Measurements from ENCODE around the gene SMIM12.

The SMIM12 gene, protein sequence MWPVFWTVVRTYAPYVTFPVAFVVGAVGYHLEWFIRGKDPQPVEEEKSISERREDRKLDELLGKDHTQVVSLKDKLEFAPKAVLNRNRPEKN

GRCh38 chr1:34859446-34860200 is at the start of gene SMIM12:
SMIM12 (minus strand) TSS chr1:34859749; CDS start chr1:34855977, 3,772 bp downstream.
- peak; percentile 92 for DNase-seq

- no peak for DNase-seq
These were observed 48.8 kb upstream of the SMIM12 start for GRCh38 chr1:34908369-34908768.

DNA sequence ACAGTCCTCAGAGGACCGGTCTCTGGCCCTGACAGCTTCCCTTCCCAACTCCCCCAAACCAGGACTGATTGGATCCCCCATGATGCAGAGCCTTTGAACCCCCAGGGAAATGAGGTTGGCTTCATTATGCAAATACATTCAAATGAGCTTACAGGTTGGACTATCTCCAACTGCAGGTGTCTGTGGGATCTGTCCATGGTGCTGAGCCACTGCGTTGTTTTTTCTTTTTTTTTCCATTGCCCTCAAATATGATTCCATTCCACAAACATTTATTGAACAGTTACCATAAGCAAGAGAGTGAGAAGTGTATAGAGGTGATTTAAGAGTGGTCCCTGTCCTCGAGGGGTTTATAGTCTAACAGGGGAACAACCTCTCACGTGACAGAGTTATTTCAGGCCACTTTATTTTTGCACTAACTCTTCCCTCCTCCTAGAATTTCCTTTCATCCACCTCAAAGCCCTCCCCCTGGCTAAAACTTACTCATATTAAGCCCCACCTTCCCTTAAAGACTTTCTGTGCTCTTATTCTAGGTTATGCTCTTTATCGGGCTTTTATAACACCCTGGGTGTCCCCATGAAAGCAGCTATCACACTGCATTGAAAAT is 48.0 kb upstream of the SMIM12 start:
- DNase-seq: no peak

GRCh38 chr1:34906756-34907155 is 47.2 kb upstream of the SMIM12 start:
- DNase-seq: peak; percentile 86

DNA sequence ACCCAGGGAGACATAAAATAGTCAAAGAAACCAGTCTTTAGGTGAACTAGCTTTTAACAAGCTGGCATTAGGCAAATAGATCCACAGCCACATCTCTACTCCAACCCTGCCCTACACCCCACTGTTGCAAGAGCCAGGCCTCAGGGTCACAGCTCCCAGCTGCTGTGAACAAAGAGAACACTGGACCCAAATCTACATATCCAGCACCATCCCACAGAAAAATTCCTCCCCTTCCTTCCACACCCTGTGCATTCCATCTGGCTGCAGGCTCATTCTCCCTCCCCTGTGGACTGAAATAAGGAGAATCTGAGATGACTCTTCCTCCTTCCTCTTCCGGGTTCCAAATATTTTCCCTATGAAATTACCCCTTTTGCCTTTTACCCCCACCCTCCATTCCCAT is 46.7 kb upstream of the SMIM12 start:
- DNase-seq: no peak

DNA sequence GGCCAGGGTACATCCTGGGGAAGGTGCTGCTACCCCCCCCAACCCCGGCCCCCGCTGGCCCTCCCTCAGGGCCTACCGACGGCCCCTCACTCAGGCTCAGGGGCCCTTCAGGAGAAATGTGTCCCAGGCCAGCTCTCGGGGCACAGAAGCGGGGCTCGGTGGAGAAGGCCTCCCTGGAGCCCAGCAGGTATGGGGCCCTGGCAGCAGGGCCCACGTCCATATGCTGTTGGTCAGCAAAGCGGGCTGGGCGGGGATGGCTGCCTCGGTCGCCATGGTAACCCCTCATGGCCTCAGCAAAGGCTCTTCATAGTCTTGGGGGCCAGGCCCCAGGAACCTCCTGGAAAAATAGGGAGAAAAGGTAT is 45.5 kb upstream of the SMIM12 start:
- DNase-seq: no peak

- no peak for DNase-seq
These were observed 44.9 kb upstream of the SMIM12 start for GRCh38 chr1:34904236-34905097.

DNA sequence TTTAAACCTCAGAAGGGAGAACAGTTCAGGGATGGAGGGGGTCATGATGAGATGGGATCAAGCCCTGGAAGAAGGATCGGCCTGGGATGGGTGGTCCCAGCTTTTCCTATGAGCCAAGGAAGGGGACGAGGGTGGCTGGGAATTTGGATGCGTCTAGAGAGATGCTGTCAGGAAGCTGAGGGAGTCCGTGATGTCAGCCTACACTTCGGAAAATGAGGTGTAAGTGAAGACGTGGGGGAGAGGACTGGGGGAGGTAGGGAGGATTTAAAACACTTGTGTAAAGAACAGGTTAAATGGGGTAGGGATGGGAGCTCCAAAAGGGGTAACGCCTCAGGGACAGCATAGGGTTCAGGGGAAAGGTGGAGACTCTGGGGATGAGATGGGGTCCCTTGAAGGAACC is 42.4 kb upstream of the SMIM12 start:
- no peak for DNase-seq

DNA sequence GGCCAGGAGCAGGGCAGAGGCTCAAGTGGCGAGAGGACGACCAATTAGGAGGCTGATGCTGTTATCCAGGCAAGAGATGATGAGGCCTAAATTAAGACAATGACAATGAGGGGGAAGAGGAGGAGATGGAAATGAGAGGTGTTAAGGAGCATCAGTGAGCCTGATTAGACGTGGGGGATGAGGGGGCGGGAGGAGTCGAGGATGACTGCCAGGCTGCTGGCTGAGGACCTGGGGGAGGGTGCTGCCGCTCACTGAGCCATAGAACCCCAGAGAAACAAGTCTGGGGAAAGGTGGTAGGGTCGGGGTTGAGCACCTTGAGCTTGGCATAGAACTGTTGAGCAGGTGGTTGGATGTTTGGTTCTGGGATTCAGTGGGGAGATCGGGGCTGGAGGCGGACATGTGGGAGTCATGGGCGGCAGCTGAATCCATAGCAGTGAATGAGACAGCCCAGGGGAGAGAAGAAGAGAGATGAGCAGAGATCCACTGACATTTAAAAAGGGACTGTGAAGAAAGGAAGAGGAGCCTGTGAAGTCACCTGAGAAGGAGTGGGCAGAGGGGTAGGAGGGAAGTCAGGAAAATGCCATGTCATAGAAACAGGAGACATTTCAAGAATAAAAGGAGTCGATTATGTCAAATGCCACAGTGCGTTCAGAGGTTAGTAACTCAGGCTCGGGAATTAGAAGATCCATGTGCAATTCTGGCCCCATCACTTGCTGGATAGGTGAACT is 41.4 kb upstream of the SMIM12 start:
- DNase-seq: no peak

GRCh38 chr1:34899906-34900305 is 40.4 kb upstream of the SMIM12 start:
- DNase-seq: no peak

DNA sequence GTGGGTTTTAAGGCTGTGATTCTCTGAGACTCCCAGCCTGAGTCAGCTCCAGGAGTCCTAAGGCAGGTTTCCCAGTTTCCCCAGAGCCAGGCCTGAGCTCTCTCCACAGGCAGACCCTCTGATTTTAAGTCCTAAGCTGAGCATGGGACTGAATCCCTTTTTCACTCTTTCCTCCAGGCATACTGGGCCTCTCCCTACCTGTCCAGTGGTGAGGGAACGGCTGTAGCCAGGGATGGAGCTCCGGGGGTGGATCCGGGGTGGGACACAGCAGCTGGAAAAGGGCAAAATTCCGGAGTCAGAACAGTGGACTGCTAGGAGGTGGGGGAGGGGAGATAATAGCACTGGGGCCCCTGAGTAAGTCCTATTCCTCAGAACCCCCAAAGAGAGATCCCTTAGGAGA is 39.9 kb upstream of the SMIM12 start:
- DNase-seq: no peak

- DNase-seq: no peak
These were observed 38.8 kb upstream of the SMIM12 start for GRCh38 chr1:34898330-34898761.

- DNase-seq: no peak
These were observed 37.1 kb upstream of the SMIM12 start for GRCh38 chr1:34896612-34897011.

- no peak for DNase-seq
These were observed 30.2 kb upstream of the SMIM12 start for GRCh38 chr1:34889705-34890104.

DNA sequence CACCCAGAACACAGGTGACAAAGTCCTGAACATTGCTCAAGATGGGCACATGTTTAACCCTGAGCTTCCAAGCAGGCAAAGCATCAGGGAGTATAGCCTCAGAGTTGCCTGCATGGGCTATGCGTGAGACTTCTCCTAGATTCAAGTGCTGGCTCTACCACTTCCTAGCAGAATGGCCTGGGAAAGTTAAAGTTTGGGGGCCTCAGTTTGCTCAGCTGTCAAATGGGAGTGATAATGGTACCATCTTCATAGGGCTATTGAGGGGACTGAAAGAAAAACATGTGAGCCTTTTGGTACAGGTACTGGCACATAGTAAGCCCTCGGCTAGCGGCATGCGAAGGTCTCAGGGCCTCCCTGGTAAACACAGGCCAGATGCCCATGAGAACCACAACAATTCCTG is 28.0 kb upstream of the SMIM12 start:
- no peak for DNase-seq

DNA sequence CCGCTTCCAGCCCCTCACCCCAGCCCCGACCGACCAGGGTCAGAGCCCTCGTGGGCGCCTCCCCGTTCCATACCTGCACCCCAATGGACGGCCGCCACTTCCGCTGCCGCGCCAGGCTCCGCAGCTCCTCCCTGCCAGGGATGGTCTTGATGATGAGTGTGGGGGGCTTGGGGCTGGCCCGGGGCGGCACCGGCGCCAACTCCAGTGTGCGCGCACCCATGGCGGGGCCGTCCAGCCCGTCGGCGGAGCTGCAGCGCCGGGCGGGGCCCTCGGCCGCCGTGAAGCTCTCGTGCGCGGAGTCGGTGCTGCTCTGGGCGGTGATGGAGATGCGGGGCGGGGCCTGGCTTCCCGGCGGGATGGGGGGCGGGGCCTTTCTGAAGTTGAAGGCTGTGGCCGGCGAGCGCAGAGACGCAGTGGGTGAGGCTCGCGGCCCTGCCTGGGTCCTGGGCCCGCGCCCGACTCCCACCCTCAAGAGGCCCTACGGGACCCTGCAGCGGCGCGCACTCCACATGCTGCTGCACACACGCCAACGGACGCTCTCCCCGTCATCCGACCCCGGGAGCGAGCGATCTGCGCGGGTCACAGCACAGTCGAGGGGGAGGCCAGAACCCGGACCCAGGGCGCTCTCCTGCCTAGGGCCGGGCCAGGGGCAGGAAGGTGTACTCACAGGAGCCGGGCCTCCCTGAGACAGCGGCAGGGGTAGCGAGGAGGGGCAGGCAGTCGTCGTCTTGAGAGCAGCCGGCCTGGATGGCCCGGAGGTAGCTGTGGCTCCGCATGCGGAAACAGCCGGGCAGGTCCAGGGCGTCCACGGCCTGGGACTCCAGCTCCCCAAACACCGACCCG is 26.1 kb upstream of the SMIM12 start:
- peak; percentile 52 for DNase-seq

DNA sequence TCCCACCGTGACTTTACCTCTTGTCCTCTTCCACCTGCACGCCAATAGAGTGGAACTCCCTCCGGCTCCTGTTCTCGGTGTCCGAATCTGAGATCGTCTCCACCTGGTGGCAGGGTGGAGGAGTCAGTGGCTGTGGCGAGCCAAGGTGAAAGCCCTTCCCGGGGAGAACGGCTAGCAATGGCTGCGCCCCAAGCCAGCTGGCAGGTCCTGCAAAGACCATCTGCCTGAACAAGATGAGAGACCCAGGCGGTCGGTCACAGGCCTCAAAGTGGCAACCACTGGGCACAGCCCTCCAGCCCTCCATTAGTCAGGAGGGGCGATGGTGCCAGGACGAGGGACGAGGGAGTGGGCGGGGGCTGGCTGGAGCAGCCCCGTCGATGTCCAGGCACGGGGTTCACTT is 25.4 kb upstream of the SMIM12 start:
- no peak for DNase-seq

GRCh38 chr1:34884536-34884935 is 25.0 kb upstream of the SMIM12 start:
- no peak for DNase-seq

DNA sequence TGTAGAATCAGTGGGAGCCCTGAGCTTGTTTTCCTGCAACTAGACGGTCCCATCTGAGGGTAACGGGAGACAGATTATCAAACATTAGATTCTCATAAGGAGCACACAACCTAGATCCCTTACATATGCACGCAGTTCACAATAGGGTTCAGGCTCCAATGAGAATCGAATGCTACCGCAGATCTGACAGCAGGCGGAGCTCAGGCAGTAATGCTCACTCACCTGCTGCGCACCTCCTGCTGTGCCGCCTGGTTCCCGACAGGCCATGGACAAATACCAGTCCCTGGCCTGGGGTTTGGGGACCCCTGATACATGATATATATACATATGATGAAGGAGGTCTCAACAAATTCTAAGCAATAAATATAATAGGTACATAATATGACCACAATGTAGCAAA is 19.7 kb upstream of the SMIM12 start:
- no peak for DNase-seq

DNA sequence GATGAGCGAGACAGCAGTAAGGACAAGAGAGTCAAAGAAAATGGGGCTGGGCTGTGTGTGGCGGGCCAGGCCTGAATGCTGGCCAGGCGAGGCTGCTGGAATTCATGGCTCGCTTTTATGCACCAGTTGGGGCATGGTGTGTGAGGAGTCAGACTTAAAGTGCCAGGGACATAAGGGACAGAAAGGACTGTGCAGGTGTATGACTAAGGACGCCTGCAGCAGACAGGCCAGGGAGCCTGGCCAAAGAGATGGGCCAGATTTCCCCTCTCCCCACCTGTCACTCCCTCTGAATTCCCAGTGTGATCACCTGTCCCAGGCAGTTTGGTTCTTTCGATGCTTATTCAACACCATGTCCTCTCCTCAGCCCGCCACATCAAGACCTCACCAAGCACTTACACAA is 16.9 kb upstream of the SMIM12 start:
- DNase-seq: no peak

DNA sequence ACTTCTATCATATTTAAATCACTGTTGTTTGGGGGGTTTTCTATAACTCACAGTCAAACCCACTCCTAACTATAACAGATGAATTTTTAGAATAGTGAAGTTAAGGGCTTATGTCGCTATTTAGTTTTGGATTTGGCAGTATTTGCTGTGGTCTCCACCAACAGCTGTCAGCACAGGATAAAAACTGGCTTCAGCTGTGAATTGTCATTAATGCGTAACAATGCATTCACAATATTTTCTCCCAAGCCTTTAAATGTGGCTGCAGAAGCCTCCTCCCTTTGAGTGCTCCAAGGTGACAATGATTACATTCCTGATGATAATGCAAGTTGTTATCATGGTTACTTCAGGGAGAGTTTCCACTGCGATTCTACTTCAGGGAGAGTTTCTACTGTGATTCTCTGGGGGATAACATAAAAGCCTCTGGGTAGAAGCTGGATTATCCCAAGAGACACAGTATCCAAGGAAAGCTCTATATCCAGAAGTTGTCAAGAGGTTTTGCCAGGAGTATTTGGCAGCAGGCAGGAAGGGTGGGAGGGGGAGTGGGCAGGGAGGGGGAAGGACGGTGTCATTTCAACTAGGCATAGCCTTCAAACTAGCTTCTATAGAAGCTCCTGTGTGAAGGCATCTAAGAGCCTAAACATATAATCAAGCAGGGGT is 14.9 kb upstream of the SMIM12 start:
- DNase-seq: peak; percentile 47

DNA sequence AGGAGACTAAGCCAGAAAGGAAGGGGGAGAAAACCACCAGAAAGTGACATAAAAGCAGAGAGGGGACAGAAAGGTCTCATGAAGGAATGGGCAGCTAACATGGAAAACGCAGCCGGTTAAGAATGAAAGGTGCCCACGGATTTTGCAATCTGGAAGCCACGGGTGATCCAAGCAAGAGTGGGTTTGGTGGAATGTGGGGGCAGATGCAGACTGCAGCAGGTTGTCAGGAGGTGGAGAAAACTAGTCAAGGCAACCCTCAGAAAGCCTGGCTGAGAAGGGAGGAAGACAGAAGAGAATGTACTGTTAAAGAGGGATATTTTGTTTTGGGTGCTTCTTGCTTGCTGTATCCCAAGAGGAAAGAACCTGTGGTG is 12.6 kb upstream of the SMIM12 start:
- no peak for DNase-seq

All from NCI-H2171 treated with DMSO at 0.1 percent for 48 hours (cell line).